ENCODE data around the gene ZBTB21. TPM values are rescaled to one million over a fixed set of nuclear protein-coding genes. Genes with fewer than 3 reads are reported as not detected.

ZBTB21 gene
- total RNA-seq, 1 experiment from 2014 or later: 18.1 TPM

DNA sequence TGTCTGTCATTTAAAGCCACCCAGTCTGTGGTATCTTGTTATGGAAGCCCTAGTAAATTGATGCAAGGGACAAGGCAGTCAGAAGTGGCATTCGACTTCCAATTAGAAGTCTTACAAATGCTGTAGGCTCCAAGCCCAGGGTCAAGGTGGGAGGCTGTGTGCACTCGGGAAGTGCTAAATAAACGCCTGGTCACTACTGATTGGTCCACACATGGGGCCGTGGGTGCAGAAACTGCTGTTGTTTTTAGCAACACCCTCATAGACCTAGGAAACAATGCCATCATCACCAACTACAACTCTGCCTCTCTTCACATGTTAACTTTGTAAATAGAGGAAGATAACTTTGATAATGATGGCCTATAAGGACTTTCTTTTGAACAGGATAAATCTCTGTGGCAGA, 20.2 kb upstream of the ZBTB21 start:
- H3K18ac ChIP-seq (ENCODE audit: insufficient read length, low read depth, low read length): no peak overlapping the region
- TF ChIP-seq, protein P1, sequence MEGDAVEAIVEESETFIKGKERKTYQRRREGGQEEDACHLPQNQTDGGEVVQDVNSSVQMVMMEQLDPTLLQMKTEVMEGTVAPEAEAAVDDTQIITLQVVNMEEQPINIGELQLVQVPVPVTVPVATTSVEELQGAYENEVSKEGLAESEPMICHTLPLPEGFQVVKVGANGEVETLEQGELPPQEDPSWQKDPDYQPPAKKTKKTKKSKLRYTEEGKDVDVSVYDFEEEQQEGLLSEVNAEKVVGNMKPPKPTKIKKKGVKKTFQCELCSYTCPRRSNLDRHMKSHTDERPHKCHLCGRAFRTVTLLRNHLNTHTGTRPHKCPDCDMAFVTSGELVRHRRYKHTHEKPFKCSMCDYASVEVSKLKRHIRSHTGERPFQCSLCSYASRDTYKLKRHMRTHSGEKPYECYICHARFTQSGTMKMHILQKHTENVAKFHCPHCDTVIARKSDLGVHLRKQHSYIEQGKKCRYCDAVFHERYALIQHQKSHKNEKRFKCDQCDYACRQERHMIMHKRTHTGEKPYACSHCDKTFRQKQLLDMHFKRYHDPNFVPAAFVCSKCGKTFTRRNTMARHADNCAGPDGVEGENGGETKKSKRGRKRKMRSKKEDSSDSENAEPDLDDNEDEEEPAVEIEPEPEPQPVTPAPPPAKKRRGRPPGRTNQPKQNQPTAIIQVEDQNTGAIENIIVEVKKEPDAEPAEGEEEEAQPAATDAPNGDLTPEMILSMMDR (conservative IDR thresholded peaks at IDR 0.05): no peak
- peaks cover 6% of the 10 kb centered on the region for H3K23me2 ChIP-seq (ENCODE audit: insufficient read length, low read depth, low read length, poor library complexity, severe bottlenecking)
- no peak overlapping the region for H3K4ac ChIP-seq (ENCODE audit: low read depth, low read length)
- Mint-ChIP-seq H3K4me1 (peaks cover 13 to 17% of the 10 kb centered on the region in 2 experiments), H3K4me3 (no peak overlapping the region), H3K27ac (no peak overlapping the region), H3K36me3 (ENCODE audit: insufficient read depth in 1 of 3, low read depth in 3 of 3) (no peaks in the 10 kb centered on the region), H3K27me3 (ENCODE audit: low read depth) (peaks cover 24% of the 10 kb centered on the region), H3K9me3 (peaks cover 0 to 3% of the 10 kb centered on the region in 2 experiments; a peak in 1 of 5 replicates)
- no peaks in the 10 kb centered on the region for H3K4me1 ChIP-seq (ENCODE audit: insufficient read depth, low read length)
- no peaks in the 10 kb centered on the region for H3K79me1 ChIP-seq (ENCODE audit: insufficient read depth, low read depth, low read length, poor library complexity, severe bottlenecking)
- H2BK12ac ChIP-seq (ENCODE audit: insufficient read length, low read depth, low read length): no peak overlapping the region
- DNase-seq: no peak
- no peak overlapping the region for H3K4me2 ChIP-seq (ENCODE audit: insufficient read depth, insufficient read length, low read length)
- no peak overlapping the region for H2BK15ac ChIP-seq (ENCODE audit: low read depth, low read length)
- H3K27ac ChIP-seq (ENCODE audit: insufficient read length, low read depth, low read length): no peak overlapping the region
- no peak overlapping the region for H2BK5ac ChIP-seq (ENCODE audit: insufficient read length, low read length)
- no peak overlapping the region for H3K23ac ChIP-seq (ENCODE audit: insufficient read length, low read depth, low read length)
- no CpG with 5 or more reads among the region's 4 CpGs for WGBS (ENCODE audit: extremely low coverage, insufficient read length, low lambda C conversion rate)
- no peak overlapping the region for H3K9ac ChIP-seq (ENCODE audit: extremely low read depth, insufficient read length, low read length)
- H3T11ph ChIP-seq (ENCODE audit: low read length): no peak overlapping the region
- no peaks in the 10 kb centered on the region for H4K20me1 ChIP-seq (ENCODE audit: control insufficient read depth, insufficient read depth, insufficient read length)
- H4K91ac ChIP-seq (ENCODE audit: insufficient read length, low read depth, low read length): no peak overlapping the region
- H3K56ac ChIP-seq (ENCODE audit: insufficient read length, low read depth, low read length): no peak overlapping the region
- H2BK120ac ChIP-seq (ENCODE audit: low read depth, low read length, poor library complexity, severe bottlenecking): no peak overlapping the region
- H3K9me3 ChIP-seq (ENCODE audit: control insufficient read depth, low read depth, low read length): no peaks in the 10 kb centered on the region
- H4K8ac ChIP-seq (replicated peaks; ENCODE audit: insufficient read length, low read depth, low read length): no peak overlapping the region
- no peak overlapping the region for H2AK5ac ChIP-seq (ENCODE audit: insufficient read length, low read length)
- H3K27me3 ChIP-seq (ENCODE audit: insufficient read depth, low read length): no peaks in the 10 kb centered on the region
- no peak overlapping the region for H4K5ac ChIP-seq (ENCODE audit: insufficient read length, low read depth, low read length)
- no peaks in the 10 kb centered on the region for H3K79me2 ChIP-seq (ENCODE audit: insufficient read depth, low read length)
- H2AFZ ChIP-seq (ENCODE audit: low read length): no peak overlapping the region
- H3K14ac ChIP-seq (ENCODE audit: insufficient read depth, low read length): no peak overlapping the region
- no peak overlapping the region for H2BK20ac ChIP-seq (ENCODE audit: low read depth, low read length, poor library complexity, severe bottlenecking)
